ENCODE measurements around the gene DNAAF3. TPM values are rescaled to one million over a fixed set of nuclear protein-coding genes. Genes with fewer than 3 reads are reported as not detected.
A peak's percentile ranks its signal among the peaks of the same experiment; 100 is the strongest.

DNAAF3 gene
- total and polyA plus RNA-seq, 2 donors from 2014 or later = 5.1 to 11.4 TPM

DNA sequence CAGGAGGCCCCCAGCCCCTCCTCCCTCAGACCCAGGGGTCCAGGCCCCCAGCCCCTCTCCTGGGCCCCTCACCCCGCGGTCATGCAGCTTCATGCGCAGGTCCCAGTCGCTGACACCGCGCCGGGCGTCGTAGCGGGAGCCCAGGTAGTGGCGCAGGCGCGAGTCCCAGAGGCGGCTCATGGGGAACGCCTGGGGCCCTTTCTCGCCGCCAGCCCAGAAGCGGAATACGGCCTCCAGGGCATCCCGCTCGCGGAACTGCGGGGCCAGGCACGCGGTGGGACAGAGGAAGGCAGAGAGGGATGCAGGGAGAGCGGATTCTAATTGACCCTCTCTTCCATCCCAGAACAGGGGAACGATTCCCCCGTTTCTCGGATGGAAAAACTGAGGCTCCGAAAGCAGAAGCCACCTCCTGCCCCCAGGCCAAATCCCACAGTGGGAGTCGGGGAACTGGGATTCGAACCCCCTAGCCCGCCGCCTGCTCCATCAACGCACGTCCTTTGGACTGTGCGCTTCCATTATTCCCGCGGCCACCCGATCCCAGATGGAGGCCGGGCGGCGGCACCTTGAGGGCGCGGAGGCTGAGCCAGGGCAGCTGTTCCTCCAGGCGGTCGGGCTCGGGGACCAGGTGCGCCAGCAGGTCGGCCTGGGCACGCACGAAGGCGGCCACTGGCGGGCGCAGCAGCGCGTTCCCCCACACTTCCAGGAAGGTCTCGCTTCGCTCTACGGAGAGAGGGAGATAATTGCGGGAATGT lies 4.7 kb downstream of the DNAAF3 start:
- no peaks in the 10 kb centered on the region for H3K36me3 ChIP-seq (ENCODE audit: control insufficient read depth in 2 of 3, insufficient read depth in 3 of 3, low read length in 3 of 3)
- H3K27ac ChIP-seq (ENCODE audit: low read depth in 2 of 2, low read length in 2 of 2) = no peak overlapping the region
- DNase-seq (no peak), FAIRE-seq (no peak)
- no peaks in the 10 kb centered on the region for H3K4me1 ChIP-seq (ENCODE audit: control insufficient read depth in 2 of 3, insufficient read depth in 2 of 3, low read depth in 1 of 3, low read length in 3 of 3)
- H3K4me3 ChIP-seq (ENCODE audit: low read length in 3 of 3) = no peak overlapping the region
- TF ChIP-seq, protein P1, sequence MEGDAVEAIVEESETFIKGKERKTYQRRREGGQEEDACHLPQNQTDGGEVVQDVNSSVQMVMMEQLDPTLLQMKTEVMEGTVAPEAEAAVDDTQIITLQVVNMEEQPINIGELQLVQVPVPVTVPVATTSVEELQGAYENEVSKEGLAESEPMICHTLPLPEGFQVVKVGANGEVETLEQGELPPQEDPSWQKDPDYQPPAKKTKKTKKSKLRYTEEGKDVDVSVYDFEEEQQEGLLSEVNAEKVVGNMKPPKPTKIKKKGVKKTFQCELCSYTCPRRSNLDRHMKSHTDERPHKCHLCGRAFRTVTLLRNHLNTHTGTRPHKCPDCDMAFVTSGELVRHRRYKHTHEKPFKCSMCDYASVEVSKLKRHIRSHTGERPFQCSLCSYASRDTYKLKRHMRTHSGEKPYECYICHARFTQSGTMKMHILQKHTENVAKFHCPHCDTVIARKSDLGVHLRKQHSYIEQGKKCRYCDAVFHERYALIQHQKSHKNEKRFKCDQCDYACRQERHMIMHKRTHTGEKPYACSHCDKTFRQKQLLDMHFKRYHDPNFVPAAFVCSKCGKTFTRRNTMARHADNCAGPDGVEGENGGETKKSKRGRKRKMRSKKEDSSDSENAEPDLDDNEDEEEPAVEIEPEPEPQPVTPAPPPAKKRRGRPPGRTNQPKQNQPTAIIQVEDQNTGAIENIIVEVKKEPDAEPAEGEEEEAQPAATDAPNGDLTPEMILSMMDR (IDR thresholded peaks at IDR 0.05; ENCODE audit: borderline replicate concordance, extremely low read depth, insufficient read depth) = no peak
- peaks cover 7% of the 10 kb centered on the region for H3K27me3 ChIP-seq (ENCODE audit: control insufficient read depth, insufficient read depth, low read length)
- no peaks in the 10 kb centered on the region for H3K9me3 ChIP-seq (ENCODE audit: control insufficient read depth in 2 of 3, insufficient read depth in 1 of 3, low read length in 3 of 3)
- H3K9ac ChIP-seq (ENCODE audit: low read length in 3 of 3) = no peak overlapping the region
- intact Hi-C loops (cut with DNase I) = no loop called here

DNA sequence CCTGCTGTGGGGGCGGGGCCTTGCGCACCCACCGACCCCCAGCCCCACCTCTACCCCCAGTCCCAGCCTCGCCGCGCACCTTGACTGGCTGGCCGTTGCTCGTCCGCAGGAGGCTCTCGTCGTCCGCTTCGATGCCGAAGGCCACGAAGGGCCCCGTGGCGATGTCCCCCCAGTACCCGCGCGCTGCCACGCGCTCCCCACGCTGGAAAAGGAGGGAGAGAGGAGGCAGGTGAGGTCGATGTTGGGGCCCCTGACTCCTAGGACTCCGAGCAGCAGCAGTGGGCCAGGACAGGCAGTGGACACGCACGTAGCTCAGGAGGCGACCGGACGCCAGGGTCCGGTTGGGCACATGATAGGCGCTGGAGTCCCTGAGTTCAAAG lies 5.4 kb downstream of the DNAAF3 start:
- FAIRE-seq = no peak
- TF ChIP-seq, protein P1 (IDR thresholded peaks at IDR 0.05; ENCODE audit: borderline replicate concordance, extremely low read depth, insufficient read depth) = no peak
- Histone ChIP-seq H3K36me3 (ENCODE audit: control insufficient read depth in 2 of 3, insufficient read depth in 3 of 3, low read length in 3 of 3) (no peaks in the 10 kb centered on the region), H3K9me3 (ENCODE audit: control insufficient read depth in 2 of 3, insufficient read depth in 1 of 3, low read length in 3 of 3) (no peaks in the 10 kb centered on the region), H3K4me3 (ENCODE audit: low read length in 3 of 3) (no peak overlapping the region), H3K9ac (ENCODE audit: low read length in 3 of 3) (no peak overlapping the region), H3K4me1 (ENCODE audit: control insufficient read depth in 2 of 3, insufficient read depth in 2 of 3, low read depth in 1 of 3, low read length in 3 of 3) (no peaks in the 10 kb centered on the region), H3K27ac (ENCODE audit: low read depth in 2 of 2, low read length in 2 of 2) (no peak overlapping the region), H3K27me3 (ENCODE audit: control insufficient read depth, insufficient read depth, low read length) (peaks cover 7% of the 10 kb centered on the region)
- intact Hi-C loops (cut with DNase I) = no loop called here
- DNase-seq = peak in 1 of 5 donors; percentile 69

DNA sequence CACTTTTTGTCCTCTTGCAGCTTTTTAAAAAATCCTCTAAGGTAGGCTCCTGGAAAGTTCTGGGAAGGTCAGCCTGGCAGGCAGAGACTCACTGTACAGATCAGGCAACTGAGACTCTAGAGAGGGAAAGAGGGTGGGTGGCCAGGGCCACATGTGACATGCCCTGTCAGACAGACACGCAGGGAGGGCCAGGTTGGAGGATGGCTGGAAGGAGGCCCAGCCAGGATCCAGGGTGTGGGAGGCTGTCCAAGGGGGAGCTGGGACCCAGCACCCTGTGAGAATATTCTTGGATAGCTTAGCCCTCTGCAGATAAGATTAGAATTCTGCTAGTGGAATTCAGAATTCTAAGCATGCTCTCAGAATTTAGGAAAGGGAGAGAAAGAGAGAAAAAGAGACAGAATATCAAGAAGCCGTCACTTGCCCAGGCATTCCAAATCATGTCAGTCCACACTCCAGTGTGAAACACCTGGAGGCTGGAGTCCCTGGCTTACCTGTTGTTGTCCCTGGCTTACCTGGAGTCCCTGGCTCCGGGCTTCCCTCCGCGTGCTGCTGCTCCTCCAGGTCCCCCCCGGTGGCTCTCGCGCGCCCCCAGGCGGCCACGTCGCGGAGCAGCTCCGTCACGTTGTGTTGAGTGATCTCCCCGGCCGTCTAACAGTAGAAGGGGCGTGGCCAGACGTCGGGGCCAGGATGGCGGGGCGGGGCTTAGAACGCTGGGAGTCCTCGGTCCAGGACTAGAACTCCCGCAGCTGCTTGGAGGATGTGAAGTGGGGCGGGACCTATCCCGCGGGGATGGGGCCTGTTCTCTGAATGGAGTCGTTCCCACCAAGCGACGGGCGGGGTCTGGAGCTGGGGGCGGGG lies 6.1 kb downstream of the DNAAF3 start:
- peak; percentile 91 to 95 (median 92) for DNase-seq

More for the DNA sequence above, 6.1 kb downstream of the DNAAF3 start:
- H3K9me3 ChIP-seq (ENCODE audit: control insufficient read depth in 2 of 3, insufficient read depth in 1 of 3, low read length in 3 of 3) = no peaks in the 10 kb centered on the region
- no peaks in the 10 kb centered on the region for H3K4me1 ChIP-seq (ENCODE audit: control insufficient read depth in 2 of 3, insufficient read depth in 2 of 3, low read depth in 1 of 3, low read length in 3 of 3)
- H3K9ac ChIP-seq (ENCODE audit: low read length in 3 of 3) = no peak overlapping the region
- TF ChIP-seq, protein P1 (IDR thresholded peaks at IDR 0.05; ENCODE audit: borderline replicate concordance, extremely low read depth, insufficient read depth) = peak; percentile 48
- H3K36me3 ChIP-seq (ENCODE audit: control insufficient read depth in 2 of 3, insufficient read depth in 3 of 3, low read length in 3 of 3) = no peaks in the 10 kb centered on the region
- no peak for FAIRE-seq
- intact Hi-C loops (cut with DNase I) = no loop called here
- no peak overlapping the region for H3K4me3 ChIP-seq (ENCODE audit: low read length in 3 of 3)
- peaks cover 7% of the 10 kb centered on the region for H3K27me3 ChIP-seq (ENCODE audit: control insufficient read depth, insufficient read depth, low read length)
- no peak overlapping the region for H3K27ac ChIP-seq (ENCODE audit: low read depth in 2 of 2, low read length in 2 of 2)
